Stomach (tissue), 9 donors: ENCODE results near the gene CDADC1. TPM values are rescaled to one million over a fixed set of nuclear protein-coding genes. Genes with fewer than 3 reads are reported as not detected.
A peak's percentile ranks its signal among the peaks of the same experiment; 100 is the strongest.

Experiments
- DNase-seq, 2 donors: peaks; one replicate each; pipeline versions ENCODE4 v3.0.0 to v3.0.0-alpha.2; 2013 to 2019
- H3K27ac ChIP-seq, 5 donors: fragments of 200-600 bp in 4 of 5; sonication (generic) in 4 of 5; one replicate each; pipeline ENCODE4 v1.5.1; 2013 to 2019; ENCODE audit warnings: mild to moderate bottlenecking in 1 of 5, moderate library complexity in 1 of 5
- H3K27me3 ChIP-seq, 3 donors: fragments of 200-600 bp; sonication (generic); one replicate each; pipeline ENCODE4 v1.5.1; 2017 to 2019; ENCODE audit warnings: mixed run types in 1 of 3
- H3K36me3 ChIP-seq, 4 donors: fragments of 200-600 bp; sonication (generic); 1 replicate in 3 of 4; 2 replicates in 1 of 4; pipeline ENCODE4 v1.5.1; 2016 to 2019
- H3K4me1 ChIP-seq, 4 donors: fragments of 200-600 bp; sonication (generic); one replicate each; pipeline ENCODE4 v1.5.1; 2016 to 2019
- H3K4me3 ChIP-seq, 4 donors: fragments of 200-600 bp; sonication (generic) in 3 of 4; one replicate each; pipeline ENCODE4 v1.5.1; 2016 to 2019; ENCODE audit warnings: mild to moderate bottlenecking in 1 of 4
- H3K9me3 ChIP-seq, 4 donors: fragments of 200-600 bp; sonication (generic); one replicate each; pipeline ENCODE4 v1.5.1; 2016 to 2019
- CTCF ChIP-seq, 7 experiments: fragments of 450-650 bp in 4 of 7; fragments of 200-600 bp in 3 of 7; sonication (generic) in 3 of 7; IDR thresholded peaks; one replicate each; pipeline ENCODE4 v1.5.1; 2016 to 2019; ENCODE audit warnings: antibody characterized with exemption in 7 of 7, control low read depth in 2 of 7, mild to moderate bottlenecking in 1 of 7
- EP300 ChIP-seq: sonication (generic); formaldehyde crosslinking; IDR thresholded peaks from one replicate; pipeline ENCODE4 v1.6.1; 2017; ENCODE audit warnings: antibody characterized with exemption
- POLR2A ChIP-seq, 4 donors: fragments of 450-650 bp; IDR thresholded peaks; one replicate each; pipeline ENCODE4 v1.6.1; 2016; ENCODE audit warnings: antibody characterized with exemption in 4 of 4, control low read depth in 2 of 4, mild to moderate bottlenecking in 1 of 4, moderate library complexity in 1 of 4
- POLR2AphosphoS5 ChIP-seq, 3 donors: sonication (generic); formaldehyde crosslinking; IDR thresholded peaks; one replicate each; pipeline ENCODE4 v1.6.1; 2016; ENCODE audit warnings: antibody characterized with exemption in 3 of 3
- WGBS, 5 donors: extraction: QIAGEN DNeasy Blood & Tissue Kit in 3 of 5; methylation state at CpG; one replicate each; pipeline versions ENCODE4 v1.1.5 to v1.1.7; 2013 to 2018; 5-methylcytosine and 5-hydroxymethylcytosine counted together
- intact Hi-C: fragments of 100-400 bp; cut with DNase I; formaldehyde crosslinking; loops from one replicate; pipeline ENCODE4 v1.15.1; 2023; ENCODE audit warnings: low total_unique reads
- polyA plus RNA-seq, 3 donors: library from polyadenylated mRNA; stranded (reverse); fragments of 200-250 nt; gene quantifications; one replicate each; pipeline ENCODE4 v1.2.3, GENCODE V29; 2013
- total RNA-seq, 5 donors: library from RNA; depleted of rRNA; stranded (reverse); fragments of >200 nt; gene quantifications; one replicate each; pipeline versions ENCODE4 v1.1.0 to v1.2.3, GENCODE V29; 2014 to 2016
- donor health status: healthy with polysubstance abuse.
- donor health status: Bipolar disorder and iron deficiency.
- donor health status: healthy.

Gene CDADC1
- total and polyA plus RNA-seq, 8 donors: 4.5 to 37.5 (median 14.6) TPM

GRCh38 chr13:49256841-49257240, 9.1 kb downstream of the CDADC1 start:
- intact Hi-C loops: no loop called here
- H3K27me3 ChIP-seq: no peaks in the 10 kb centered on the region
- 77 to 97% (median 93%) methylated on average over 2 of the region's 2 CpGs for WGBS, 5 donors
- H3K4me1 ChIP-seq: peaks cover 0 to 17% (median 7%) of the 10 kb centered on the region in 4 donors
- TF ChIP-seq CTCF (IDR thresholded peaks at IDR 0.05) (no peak), POLR2AphosphoS5 (IDR thresholded peaks at IDR 0.05) (no peak), POLR2A (IDR thresholded peaks at IDR 0.05) (no peak), EP300 (no peak)
- H3K27ac ChIP-seq: no peak overlapping the region
- no peak overlapping the region for H3K4me3 ChIP-seq
- DNase-seq: no peak
- no peaks in the 10 kb centered on the region for H3K9me3 ChIP-seq
- H3K36me3 ChIP-seq: peaks cover 13 to 68% (median 57%) of the 10 kb centered on the region in 4 donors

GRCh38 chr13:49258089-49258796, 10.5 kb downstream of the CDADC1 start:
- peaks cover 0 to 14% (median 6%) of the 10 kb centered on the region in 4 donors for H3K4me1 ChIP-seq
- H3K27me3 ChIP-seq: no peaks in the 10 kb centered on the region
- peak overlapping the region; percentile 18 to 34 (median 26) for H3K4me3 ChIP-seq
- peak overlapping the region in 4 of 5 donors; percentile 0 to 56 (median 16) for H3K27ac ChIP-seq
- no peak for DNase-seq
- TF ChIP-seq EP300: no peak
- TF ChIP-seq CTCF (IDR thresholded peaks at IDR 0.05): no peak
- no peak for TF ChIP-seq POLR2AphosphoS5 (IDR thresholded peaks at IDR 0.05)
- no peak for TF ChIP-seq POLR2A (IDR thresholded peaks at IDR 0.05)
- 30 to 48% (median 44%) methylated on average over 3 of the region's 3 CpGs for WGBS, 5 donors
- peaks cover 17 to 79% (median 70%) of the 10 kb centered on the region in 4 donors for H3K36me3 ChIP-seq
- intact Hi-C loops: no loop called here
- H3K9me3 ChIP-seq: no peaks in the 10 kb centered on the region

- no peak for TF ChIP-seq POLR2AphosphoS5 (IDR thresholded peaks at IDR 0.05)
- no peak for TF ChIP-seq EP300
- TF ChIP-seq CTCF (IDR thresholded peaks at IDR 0.05): no peak
- no peak for TF ChIP-seq POLR2A (IDR thresholded peaks at IDR 0.05)
- Histone ChIP-seq H3K4me1 (peaks cover 0 to 14% (median 4%) of the 10 kb centered on the region in 4 donors), H3K27ac (no peak overlapping the region), H3K27me3 (no peaks in the 10 kb centered on the region), H3K4me3 (no peak overlapping the region), H3K36me3 (peaks cover 17 to 73% (median 69%) of the 10 kb centered on the region in 4 donors), H3K9me3 (no peaks in the 10 kb centered on the region)
- no peak for DNase-seq
- intact Hi-C loops: no loop called here
- 90 to 96% (median 92%) methylated on average over 6 of the region's 6 CpGs for WGBS, 5 donors
These were observed 11.9 kb downstream of the CDADC1 start for GRCh38 chr13:49259586-49259985.

- 87 to 90% (median 88%) methylated on average over 6 of the region's 6 CpGs for WGBS, 5 donors
- Histone ChIP-seq H3K4me1 (peaks cover 0 to 13% (median 4%) of the 10 kb centered on the region in 4 donors), H3K36me3 (peaks cover 17 to 61% (median 55%) of the 10 kb centered on the region in 4 donors), H3K9me3 (no peaks in the 10 kb centered on the region), H3K27me3 (no peaks in the 10 kb centered on the region), H3K4me3 (no peak overlapping the region), H3K27ac (no peak overlapping the region)
- TF ChIP-seq POLR2AphosphoS5 (IDR thresholded peaks at IDR 0.05): no peak
- no peak for TF ChIP-seq EP300
- TF ChIP-seq CTCF (IDR thresholded peaks at IDR 0.05): no peak
- TF ChIP-seq POLR2A (IDR thresholded peaks at IDR 0.05): no peak
- no peak for DNase-seq
- intact Hi-C loops: no loop called here
These were observed 14.9 kb downstream of the CDADC1 start for GRCh38 chr13:49262634-49263033.
